GM10248 (cell line): ENCODE results near the gene TMEM141.
"Not testable (repeated sequence)": the region's sequence is repeated elsewhere in the genome, so short reads cannot be mapped to it uniquely, and the experiment has no call there.

ENCODE experiments used
- CTCF ChIA-PET: fragments of 300-600 bp; sonication (Branson Sonifier 250); formaldehyde crosslinking; extraction: SDS; loops from one replicate; lab custom pipeline; 2021; ENCODE audit warnings: antibody characterized with exemption; lab: Yijun Ruan, JAX
- POLR2A ChIA-PET: fragments of 350-650 bp; sonication (Branson Sonifier 250); formaldehyde crosslinking; extraction: SDS; loops from one replicate; lab custom pipeline; 2020; ENCODE audit warnings: antibody characterized with exemption; lab: Yijun Ruan, JAX
- DNase-seq: peaks from one replicate; pipeline ENCODE4 v3.0.0; 2012; ENCODE audit errors: extremely low spot score
- CTCF ChIP-seq: IDR thresholded peaks from 2 replicates; pipeline ENCODE4 v1.5.1; 2012; ENCODE audit warnings: mild to moderate bottlenecking, low read depth; ENCODE audit errors: extremely low read depth, missing control alignments, control extremely low read depth

The TMEM141 gene

DNA sequence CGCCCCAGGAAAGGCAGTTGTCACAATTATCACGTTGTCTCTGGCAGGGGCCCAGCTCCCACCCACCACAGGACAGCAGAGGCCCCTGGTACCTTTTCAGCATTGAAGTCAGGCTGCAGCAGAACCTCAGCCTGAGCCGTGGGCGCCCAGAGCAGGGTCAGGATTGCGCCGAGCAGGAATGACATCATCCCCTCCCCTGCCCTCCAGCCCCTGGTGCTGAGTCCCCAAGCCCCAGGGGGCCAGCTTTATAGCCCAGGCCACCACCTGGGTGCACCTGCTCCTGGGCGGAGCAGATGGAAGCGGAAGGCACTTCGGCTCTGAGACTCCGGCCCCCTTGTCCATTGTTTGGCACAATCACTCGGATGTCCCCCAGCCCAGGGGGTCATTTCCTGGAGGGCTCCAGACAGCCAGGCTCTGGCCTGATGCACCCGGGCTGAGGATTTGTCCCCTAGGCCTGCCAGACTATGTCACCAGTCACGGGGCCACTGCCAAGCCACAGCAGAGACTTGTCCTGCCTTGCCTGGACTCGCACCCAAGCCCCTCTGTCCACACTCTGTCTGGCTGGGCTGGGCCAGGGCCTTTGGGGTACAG lies 26.7 kb upstream of the TMEM141 start, which contains the start of gene LCN15:
TSS of gene LCN15 (minus strand) at position 218 of the 591 bp plus-strand sequence. CDS start at position 188, 30 bp downstream.
- TF ChIP-seq CTCF: no peak
- POLR2A ChIA-PET: no interaction called here
- CTCF ChIA-PET: interaction anchor here (1.0 to 5.4 kb wide), 5 partner anchors 14 to 271 kb away, joined by 3 to 79 read pairs (median 4); no protein-coding TSS in a partner anchor
- DNase-seq: peak; percentile 8

- CTCF ChIA-PET: interaction anchor here (1.4 to 5.4 kb wide), 2 partner anchors 16 to 36 kb away, joined by 4 to 79 read pairs; no protein-coding TSS in a partner anchor
- no peak for TF ChIP-seq CTCF
- DNase-seq: no peak
- POLR2A ChIA-PET: no interaction called here
Observed at GRCh38 chr9:136765041-136765440, 26.1 kb upstream of the TMEM141 start.

GRCh38 chr9:136765745-136766409 lies 25.3 kb upstream of the TMEM141 start:
- CTCF ChIA-PET: interaction anchor here (0.9 to 5.4 kb wide), 18 partner anchors 8 to 269 kb away, joined by 3 to 79 read pairs (median 4); partner anchors contain the start of genes AGPAT2, AJM1 and LCN8
- peak; percentile 58 for DNase-seq
- POLR2A ChIA-PET: not testable (repeated sequence)

DNA sequence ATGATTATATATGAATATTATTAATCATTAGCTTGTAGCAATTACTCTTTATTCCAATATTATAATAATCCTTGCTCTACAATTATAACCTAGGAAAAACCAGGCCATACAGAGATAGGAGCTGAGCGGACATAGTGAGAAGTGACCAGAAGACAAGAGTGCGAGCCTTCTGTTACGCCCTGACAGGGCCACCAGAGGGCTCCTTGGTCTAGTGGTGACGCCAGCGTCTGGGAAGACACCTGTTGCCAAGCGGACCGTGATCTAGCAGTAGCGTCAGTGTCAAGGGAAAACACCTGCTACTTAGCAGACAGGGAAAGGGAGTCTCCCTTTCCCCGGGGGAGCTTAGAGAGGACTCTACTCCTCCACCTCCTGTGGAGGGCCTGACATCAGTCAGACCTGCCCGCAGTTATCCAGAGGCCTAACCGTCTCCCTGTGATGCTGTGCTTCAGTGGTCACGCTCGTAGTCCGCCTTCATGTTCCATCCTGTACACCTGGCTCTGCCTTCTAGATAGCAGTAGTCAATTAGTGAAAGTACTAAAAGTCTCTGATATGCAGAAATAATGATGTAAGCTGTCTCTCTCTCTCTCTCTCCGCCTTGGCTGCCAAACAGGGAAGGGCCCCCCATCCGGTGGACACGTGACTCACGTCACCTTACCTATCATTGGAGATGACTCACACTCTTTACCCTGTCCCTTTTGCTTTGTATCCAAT lies 24.6 kb upstream of the TMEM141 start:
- CTCF ChIA-PET: interaction anchor here (0.7 to 5.4 kb wide), 22 partner anchors 9 to 302 kb away, joined by 3 to 79 read pairs (median 4); partner anchors contain the start of genes AGPAT2, AJM1, LCN8 and NPDC1
- DNase-seq, POLR2A ChIA-PET: not testable (repeated sequence)
- TF ChIP-seq CTCF: peak; percentile 8

GRCh38 chr9:136769710-136770191 lies 21.4 kb upstream of the TMEM141 start:
- DNase-seq: peak; percentile 76
- ChIA-PET POLR2A (no interaction called here), CTCF (interaction anchor here (0.6 to 5.4 kb wide), 8 partner anchors 10 to 42 kb away, joined by 3 to 79 read pairs (median 4); partner anchors contain the start of gene LCN8)
- peak; percentile 74 for TF ChIP-seq CTCF

- DNase-seq: peak; percentile 3
- TF ChIP-seq CTCF: no peak
- ChIA-PET CTCF (interaction anchor here (1.8 to 1.9 kb wide), 2 partner anchors 258 to 263 kb away, joined by 7 read pairs; no protein-coding TSS in a partner anchor), POLR2A (no interaction called here)
Observed at GRCh38 chr9:136771907-136772415, 19.2 kb upstream of the TMEM141 start.
